HG02610 (cell line): ENCODE data around the gene CCDC187.

Experiments
- ATAC-seq: cut with Tn5 transposase; IDR thresholded peaks from one replicate; pipeline ENCODE4 v1.9.1; 2021; ENCODE audit warnings: mild to moderate bottlenecking, moderate library complexity; ENCODE audit not compliant: unreplicated experiment

The CCDC187 gene

GRCh38 chr9:136211441-136212344, 92.2 kb downstream of the CCDC187 start:
- ATAC-seq = no peak

GRCh38 chr9:136211006-136211405, 92.9 kb downstream of the CCDC187 start:
- no peak for ATAC-seq

GRCh38 chr9:136210276-136210675, 93.6 kb downstream of the CCDC187 start:
- no peak for ATAC-seq

GRCh38 chr9:136209786-136210185, 94.1 kb downstream of the CCDC187 start:
- no peak for ATAC-seq

- ATAC-seq = no peak
These were observed 94.7 kb downstream of the CCDC187 start for GRCh38 chr9:136209232-136209631.

GRCh38 chr9:136208675-136209074, 95.2 kb downstream of the CCDC187 start:
- ATAC-seq = no peak

- no peak for ATAC-seq
These were observed 96.3 kb downstream of the CCDC187 start for GRCh38 chr9:136207616-136208015.

- ATAC-seq = no peak
These were observed 97.2 kb downstream of the CCDC187 start for GRCh38 chr9:136206602-136207275.

- ATAC-seq = no peak
These were observed 98.2 kb downstream of the CCDC187 start for GRCh38 chr9:136205707-136205992.

- ATAC-seq = no peak
These were observed 98.8 kb downstream of the CCDC187 start, which contains the start of gene LHX3 for GRCh38 chr9:136204838-136205706. TSS of gene LHX3 (minus strand) at chr9:136205128. CDS start at chr9:136205012, 116 bp downstream.

GRCh38 chr9:136204145-136204805, 99.6 kb downstream of the CCDC187 start:
- ATAC-seq = no peak

- ATAC-seq = no peak
These were observed 100.3 kb downstream of the CCDC187 start for GRCh38 chr9:136203408-136204144.

GRCh38 chr9:136202454-136203407, 101.2 kb downstream of the CCDC187 start:
- ATAC-seq = no peak

- ATAC-seq = no peak
These were observed 102.1 kb downstream of the CCDC187 start for GRCh38 chr9:136201609-136202453.

GRCh38 chr9:136201174-136201573, 102.7 kb downstream of the CCDC187 start:
- no peak for ATAC-seq

- no peak for ATAC-seq
These were observed 103.5 kb downstream of the CCDC187 start for GRCh38 chr9:136200424-136200823.
